Astrocyte (in vitro differentiated cells and primary cell): ENCODE results near the gene S100A3.

ENCODE experiments used
- CTCF ChIP-seq: IDR thresholded peaks from 2 replicates; pipeline ENCODE4 v1.5.1; 2011; ENCODE audit warnings: low read depth, mild to moderate bottlenecking, inconsistent platforms, low read length, moderate library complexity; ENCODE audit not compliant: insufficient read depth
- EZH2 ChIP-seq: IDR thresholded peaks from 2 replicates; pipeline ENCODE4 v1.6.1; 2012; ENCODE audit warnings: mild to moderate bottlenecking, low read length, inconsistent platforms; ENCODE audit not compliant: insufficient read depth

- TF ChIP-seq CTCF (no peak), EZH2 (no peak)
Measured at GRCh38 chr1:153525088-153525728, 23.9 kb downstream of the S100A3 start.
